SK-N-MC (cell line): Measurements from ENCODE around the gene PWP2.
"Not testable (repeated sequence)": the region's sequence is repeated elsewhere in the genome, so short reads cannot be mapped to it uniquely, and the experiment has no call there.

Source experiments
- EZH2 ChIP-seq: fragments of 200-600 bp; sonication (generic); IDR thresholded peaks from one replicate; pipeline ENCODE4 v1.6.1; 2017; ENCODE audit warnings: antibody characterized with exemption
- POLR2AphosphoS5 ChIP-seq: IDR thresholded peaks from 2 replicates; pipeline ENCODE4 v1.6.1; 2012; ENCODE audit warnings: mild to moderate bottlenecking, low read depth, low read length, borderline replicate concordance

DNA sequence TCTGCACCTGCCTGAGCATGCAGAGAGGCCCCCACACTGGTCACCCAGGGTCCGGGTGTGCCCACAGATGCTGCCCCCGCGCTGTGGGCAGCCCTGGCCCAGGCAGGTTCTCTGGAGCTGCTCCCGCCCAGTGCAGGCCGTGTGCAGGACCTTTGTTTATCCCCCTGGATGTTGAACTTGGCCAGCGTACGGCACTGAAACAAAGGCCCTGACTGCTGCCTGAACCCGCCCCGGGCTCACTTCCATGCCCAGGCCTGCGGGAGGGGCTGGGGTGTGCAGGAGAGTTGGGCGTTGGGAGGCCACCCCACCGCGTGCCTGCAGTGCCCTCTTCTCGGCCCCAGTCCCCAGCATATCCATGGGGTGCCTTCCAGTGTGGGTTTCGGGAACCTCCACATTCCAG lies 58.7 kb downstream of the PWP2 start:
- TF ChIP-seq POLR2AphosphoS5, EZH2: not testable (repeated sequence)
